Measurements from ENCODE around the gene PNMA6E. TPM values are rescaled to one million over a fixed set of nuclear protein-coding genes. Genes with fewer than 3 reads are reported as not detected.

PNMA6E gene
- total RNA-seq, 2 experiments from 2014 or later = not detected

GRCh38 chrX:153443476-153444332, 42.6 kb upstream of the PNMA6E start:
- ATAC-seq (no peak), DNase-seq (no peak)
- Mint-ChIP-seq H3K36me3 (no peaks in the 10 kb centered on the region), H3K27me3 (peaks cover under 1% of the 10 kb centered on the region), H3K4me3 (no peak overlapping the region), H3K27ac (no peak overlapping the region), H3K9me3 (ENCODE audit: low read depth) (no peaks in the 10 kb centered on the region), H3K4me1 (no peaks in the 10 kb centered on the region)
- CTCF ChIA-PET = no interaction called here

- Mint-ChIP-seq H3K27ac (no peak overlapping the region), H3K4me3 (no peak overlapping the region), H3K4me1 (no peaks in the 10 kb centered on the region), H3K9me3 (ENCODE audit: low read depth) (no peaks in the 10 kb centered on the region), H3K27me3 (peaks cover 4% of the 10 kb centered on the region), H3K36me3 (no peaks in the 10 kb centered on the region)
- ATAC-seq (no peak), DNase-seq (no peak)
- CTCF ChIA-PET = no interaction called here
Measured at GRCh38 chrX:153442463-153442862, 41.3 kb upstream of the PNMA6E start.

GRCh38 chrX:153441981-153442380, 40.8 kb upstream of the PNMA6E start:
- no peak for ATAC-seq
- H3K27me3 Mint-ChIP-seq = peaks cover 4% of the 10 kb centered on the region
- no peaks in the 10 kb centered on the region for H3K4me1 Mint-ChIP-seq
- H3K27ac Mint-ChIP-seq = no peak overlapping the region
- no peak for DNase-seq
- H3K4me3 Mint-ChIP-seq = no peak overlapping the region
- CTCF ChIA-PET = no interaction called here
- H3K36me3 Mint-ChIP-seq = no peaks in the 10 kb centered on the region
- no peaks in the 10 kb centered on the region for H3K9me3 Mint-ChIP-seq (ENCODE audit: low read depth)

DNA sequence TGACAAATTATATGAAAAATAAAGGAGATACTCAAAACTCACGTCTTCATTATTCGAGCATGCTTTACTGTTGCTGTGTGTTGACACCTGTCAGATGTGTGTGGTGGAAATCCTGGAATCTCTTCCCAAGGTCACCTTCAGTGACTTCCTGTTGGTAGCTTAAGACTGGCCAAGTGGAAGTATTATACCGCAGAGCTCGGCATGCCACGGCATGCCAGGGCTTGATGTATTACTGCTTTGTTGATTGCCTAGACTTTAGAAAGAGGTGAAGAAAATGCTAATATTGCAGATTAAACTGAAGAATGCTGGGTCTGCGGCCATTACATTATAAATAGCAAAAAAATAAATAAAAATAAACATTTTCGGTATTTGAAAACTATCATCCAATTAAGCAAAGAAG, 40.1 kb upstream of the PNMA6E start:
- Mint-ChIP-seq H3K36me3 (no peaks in the 10 kb centered on the region), H3K27ac (no peak overlapping the region), H3K4me1 (no peaks in the 10 kb centered on the region), H3K9me3 (ENCODE audit: low read depth) (no peaks in the 10 kb centered on the region), H3K4me3 (no peak overlapping the region), H3K27me3 (peaks cover 6% of the 10 kb centered on the region)
- no peak for ATAC-seq
- no peak for DNase-seq
- CTCF ChIA-PET = no interaction called here

DNA sequence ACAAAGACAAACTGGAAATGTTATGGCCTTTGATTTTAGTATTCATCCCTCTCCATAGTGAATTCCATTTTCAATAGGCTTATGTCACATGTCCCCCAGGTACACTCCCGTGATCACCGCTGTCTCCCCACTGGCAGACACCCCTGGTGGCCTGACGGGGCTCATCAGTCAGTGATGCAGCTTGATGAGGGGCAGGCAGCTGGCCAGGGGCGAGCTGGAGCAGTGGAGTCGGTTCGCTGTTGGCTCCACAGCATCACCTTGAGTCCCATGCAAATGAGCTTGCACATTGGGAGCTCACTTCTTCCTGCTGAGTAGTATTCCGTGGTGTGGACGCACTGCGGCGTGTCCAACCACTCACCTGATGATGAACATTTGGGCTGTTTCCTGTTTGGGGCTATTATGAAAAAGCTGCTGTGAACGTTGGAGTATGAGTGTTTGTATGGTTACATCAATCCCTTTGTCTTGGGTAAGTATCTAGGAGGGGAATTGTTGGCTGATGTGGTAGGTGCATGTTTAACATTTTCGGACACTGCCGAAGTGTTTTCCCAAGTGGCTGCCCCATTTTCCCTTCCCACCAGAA, 39.5 kb upstream of the PNMA6E start:
- H3K36me3 Mint-ChIP-seq = no peaks in the 10 kb centered on the region
- ATAC-seq (no peak), DNase-seq (no peak)
- H3K4me1 Mint-ChIP-seq = no peaks in the 10 kb centered on the region
- H3K9me3 Mint-ChIP-seq (ENCODE audit: low read depth) = no peaks in the 10 kb centered on the region
- peaks cover 6% of the 10 kb centered on the region for H3K27me3 Mint-ChIP-seq
- CTCF ChIA-PET = no interaction called here
- no peak overlapping the region for H3K27ac Mint-ChIP-seq
- no peak overlapping the region for H3K4me3 Mint-ChIP-seq

- H3K4me3 Mint-ChIP-seq = no peak overlapping the region
- peaks cover 6% of the 10 kb centered on the region for H3K27me3 Mint-ChIP-seq
- no peak overlapping the region for H3K27ac Mint-ChIP-seq
- no peaks in the 10 kb centered on the region for H3K9me3 Mint-ChIP-seq (ENCODE audit: low read depth)
- ATAC-seq (no peak), DNase-seq (no peak)
- CTCF ChIA-PET = no interaction called here
- H3K36me3 Mint-ChIP-seq = no peaks in the 10 kb centered on the region
- H3K4me1 Mint-ChIP-seq = no peaks in the 10 kb centered on the region
Measured at GRCh38 chrX:153439977-153440376, 38.8 kb upstream of the PNMA6E start.

- no peak overlapping the region for H3K27ac Mint-ChIP-seq
- CTCF ChIA-PET = interaction anchor here (0.8 to 2.2 kb wide), 4 partner anchors 25 to 497 kb away, joined by 3 to 11 read pairs (median 6); no protein-coding TSS in a partner anchor
- no peaks in the 10 kb centered on the region for H3K9me3 Mint-ChIP-seq (ENCODE audit: low read depth)
- no peaks in the 10 kb centered on the region for H3K36me3 Mint-ChIP-seq
- H3K27me3 Mint-ChIP-seq = peaks cover 6% of the 10 kb centered on the region
- no peaks in the 10 kb centered on the region for H3K4me1 Mint-ChIP-seq
- no peak overlapping the region for H3K4me3 Mint-ChIP-seq
- no peak for DNase-seq
- no peak for ATAC-seq
Measured at GRCh38 chrX:153438532-153438931, 37.4 kb upstream of the PNMA6E start.

- Mint-ChIP-seq H3K4me3 (no peak overlapping the region), H3K9me3 (ENCODE audit: low read depth) (no peaks in the 10 kb centered on the region), H3K27me3 (peaks cover 6% of the 10 kb centered on the region), H3K27ac (no peak overlapping the region), H3K4me1 (no peaks in the 10 kb centered on the region), H3K36me3 (no peaks in the 10 kb centered on the region)
- DNase-seq (no peak), ATAC-seq (no peak)
- CTCF ChIA-PET = no interaction called here
Measured at GRCh38 chrX:153435845-153436244, 34.7 kb upstream of the PNMA6E start.

DNA sequence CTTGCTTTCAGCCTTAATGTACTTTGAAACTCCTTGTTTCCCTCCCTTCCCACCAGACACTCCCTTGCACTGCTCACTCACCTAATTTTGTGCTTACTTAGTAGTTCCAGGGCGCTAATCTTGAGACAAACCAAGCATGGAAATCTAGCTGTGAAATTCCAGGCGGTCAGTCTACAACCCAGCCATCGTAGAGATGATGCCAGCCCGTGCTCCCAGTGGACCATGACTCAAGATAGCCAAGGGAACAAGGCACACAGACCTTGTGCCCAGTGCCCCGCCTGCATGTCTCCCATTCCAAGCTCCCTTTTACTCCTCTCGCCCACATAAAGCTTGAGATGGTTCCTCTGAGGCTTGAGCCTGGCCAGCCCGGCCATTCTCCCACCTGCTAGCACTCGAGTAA, 33.7 kb upstream of the PNMA6E start:
- ATAC-seq = no peak
- Mint-ChIP-seq H3K4me1 (no peaks in the 10 kb centered on the region), H3K4me3 (no peak overlapping the region), H3K27me3 (peaks cover 6% of the 10 kb centered on the region), H3K36me3 (no peaks in the 10 kb centered on the region), H3K27ac (no peak overlapping the region), H3K9me3 (ENCODE audit: low read depth) (no peaks in the 10 kb centered on the region)
- DNase-seq = no peak
- CTCF ChIA-PET = no interaction called here

- no peak for ATAC-seq
- H3K4me1 Mint-ChIP-seq = no peaks in the 10 kb centered on the region
- H3K36me3 Mint-ChIP-seq = no peaks in the 10 kb centered on the region
Measured at GRCh38 chrX:153433781-153434285, 32.7 kb upstream of the PNMA6E start.

GRCh38 chrX:153433161-153433680, 32.1 kb upstream of the PNMA6E start:
- CTCF ChIA-PET = no interaction called here

More at GRCh38 chrX:153433781-153434285, 32.7 kb upstream of the PNMA6E start:
- H3K4me3 Mint-ChIP-seq = no peak overlapping the region
- no peak overlapping the region for H3K27ac Mint-ChIP-seq
- CTCF ChIA-PET = no interaction called here
- peaks cover 6% of the 10 kb centered on the region for H3K27me3 Mint-ChIP-seq
- no peaks in the 10 kb centered on the region for H3K9me3 Mint-ChIP-seq (ENCODE audit: low read depth)
- DNase-seq = no peak

GRCh38 chrX:153430796-153431195, 29.6 kb upstream of the PNMA6E start:
- H3K4me1 Mint-ChIP-seq = no peaks in the 10 kb centered on the region
- CTCF ChIA-PET = no interaction called here
- no peaks in the 10 kb centered on the region for H3K9me3 Mint-ChIP-seq (ENCODE audit: low read depth)
- H3K27ac Mint-ChIP-seq = no peak overlapping the region
- no peaks in the 10 kb centered on the region for H3K36me3 Mint-ChIP-seq
- H3K4me3 Mint-ChIP-seq = no peak overlapping the region
- no peaks in the 10 kb centered on the region for H3K27me3 Mint-ChIP-seq
- no peak for ATAC-seq
- no peak for DNase-seq

More at GRCh38 chrX:153433161-153433680, 32.1 kb upstream of the PNMA6E start:
- DNase-seq = no peak
- peaks cover 2% of the 10 kb centered on the region for H3K27me3 Mint-ChIP-seq
- H3K27ac Mint-ChIP-seq = no peak overlapping the region
- H3K4me1 Mint-ChIP-seq = no peaks in the 10 kb centered on the region
- ATAC-seq = no peak
- no peak overlapping the region for H3K4me3 Mint-ChIP-seq
- no peaks in the 10 kb centered on the region for H3K9me3 Mint-ChIP-seq (ENCODE audit: low read depth)
- no peaks in the 10 kb centered on the region for H3K36me3 Mint-ChIP-seq

DNA sequence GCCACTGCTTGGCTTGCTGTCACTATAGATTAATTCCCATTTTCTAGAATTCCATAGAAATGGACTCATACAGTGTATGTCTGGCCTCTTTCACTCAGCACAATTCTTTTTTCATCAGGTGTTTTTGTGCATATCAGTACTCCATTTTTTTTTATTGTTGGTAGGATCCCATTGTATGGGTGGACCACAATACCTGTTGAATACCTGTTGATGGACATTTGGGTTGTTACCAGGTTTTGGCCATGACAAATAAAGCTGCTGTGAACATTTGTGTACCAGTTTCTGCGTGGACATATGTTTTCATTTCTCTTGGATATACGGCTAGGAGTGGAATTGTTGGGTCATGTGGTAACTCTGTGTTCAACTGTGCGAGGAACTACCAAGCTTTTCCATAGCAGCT, 25.1 kb upstream of the PNMA6E start:
- Mint-ChIP-seq H3K27me3 (no peaks in the 10 kb centered on the region), H3K9me3 (ENCODE audit: low read depth) (no peaks in the 10 kb centered on the region), H3K4me3 (no peak overlapping the region), H3K27ac (no peak overlapping the region), H3K36me3 (no peaks in the 10 kb centered on the region), H3K4me1 (no peaks in the 10 kb centered on the region)
- ATAC-seq = no peak
- no peak for DNase-seq
- CTCF ChIA-PET = no interaction called here

- no peak for DNase-seq
- no peaks in the 10 kb centered on the region for H3K9me3 Mint-ChIP-seq (ENCODE audit: low read depth)
- CTCF ChIA-PET = no interaction called here
- no peaks in the 10 kb centered on the region for H3K27me3 Mint-ChIP-seq
- no peaks in the 10 kb centered on the region for H3K4me1 Mint-ChIP-seq
- H3K27ac Mint-ChIP-seq = no peak overlapping the region
- H3K36me3 Mint-ChIP-seq = no peaks in the 10 kb centered on the region
- no peak for ATAC-seq
- H3K4me3 Mint-ChIP-seq = no peak overlapping the region
Measured at GRCh38 chrX:153423652-153424051, 22.5 kb upstream of the PNMA6E start.
